Neural crest cell (in vitro differentiated cells): ENCODE results near the gene RETREG1. TPM values are rescaled to one million over a fixed set of nuclear protein-coding genes. Genes with fewer than 3 reads are reported as not detected.

Experiments
- DNase-seq: peaks from one replicate; pipeline ENCODE4 v3.0.0; 2021; ENCODE audit warnings: low read depth, mixed read lengths, low spot score
- H3K27ac Mint-ChIP-seq: one replicate; pipeline ENCODE4 v1.8.0; 2021; ENCODE audit warnings: mild to moderate bottlenecking, mixed read lengths; ENCODE audit not compliant: unreplicated experiment
- H3K27me3 Mint-ChIP-seq: 2 replicates; pipeline ENCODE4 v1.8.0; 2021; ENCODE audit warnings: low read depth, mild to moderate bottlenecking, mixed read lengths
- H3K36me3 Mint-ChIP-seq: 2 replicates; pipeline ENCODE4 v1.8.0; 2021; ENCODE audit warnings: low read depth, mild to moderate bottlenecking, mixed read lengths
- H3K4me1 Mint-ChIP-seq: 2 replicates; pipeline ENCODE4 v1.8.0; 2021; ENCODE audit warnings: mixed read lengths
- H3K4me3 Mint-ChIP-seq: one replicate; pipeline ENCODE4 v1.8.0; 2021; ENCODE audit warnings: mild to moderate bottlenecking, mixed read lengths
- H3K9me3 Mint-ChIP-seq: 2 replicates; pipeline ENCODE4 v1.8.0; 2021; ENCODE audit warnings: mixed read lengths
- total RNA-seq: library from RNA; stranded (reverse); gene quantifications from 2 replicates; pipeline ENCODE4 v1.2.1, GENCODE V29; 2021
- TF ChIP-seq, protein P1 (sequence below): fragments of 200-600 bp; sonication (generic); conservative IDR thresholded peaks from 2 replicates; pipeline ENCODE4 v1.5.0; 2021; ENCODE audit warnings: antibody characterized with exemption, mild to moderate bottlenecking

RETREG1 gene
- total RNA-seq, 1 donor from 2014 or later, result 6.2 TPM

- TF ChIP-seq, protein P1, sequence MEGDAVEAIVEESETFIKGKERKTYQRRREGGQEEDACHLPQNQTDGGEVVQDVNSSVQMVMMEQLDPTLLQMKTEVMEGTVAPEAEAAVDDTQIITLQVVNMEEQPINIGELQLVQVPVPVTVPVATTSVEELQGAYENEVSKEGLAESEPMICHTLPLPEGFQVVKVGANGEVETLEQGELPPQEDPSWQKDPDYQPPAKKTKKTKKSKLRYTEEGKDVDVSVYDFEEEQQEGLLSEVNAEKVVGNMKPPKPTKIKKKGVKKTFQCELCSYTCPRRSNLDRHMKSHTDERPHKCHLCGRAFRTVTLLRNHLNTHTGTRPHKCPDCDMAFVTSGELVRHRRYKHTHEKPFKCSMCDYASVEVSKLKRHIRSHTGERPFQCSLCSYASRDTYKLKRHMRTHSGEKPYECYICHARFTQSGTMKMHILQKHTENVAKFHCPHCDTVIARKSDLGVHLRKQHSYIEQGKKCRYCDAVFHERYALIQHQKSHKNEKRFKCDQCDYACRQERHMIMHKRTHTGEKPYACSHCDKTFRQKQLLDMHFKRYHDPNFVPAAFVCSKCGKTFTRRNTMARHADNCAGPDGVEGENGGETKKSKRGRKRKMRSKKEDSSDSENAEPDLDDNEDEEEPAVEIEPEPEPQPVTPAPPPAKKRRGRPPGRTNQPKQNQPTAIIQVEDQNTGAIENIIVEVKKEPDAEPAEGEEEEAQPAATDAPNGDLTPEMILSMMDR, result no peak
- DNase-seq, result no peak
- no peaks in the 10 kb centered on the region for H3K27me3 Mint-ChIP-seq
- H3K4me1 Mint-ChIP-seq, result peaks cover 5% of the 10 kb centered on the region
- H3K36me3 Mint-ChIP-seq, result no peaks in the 10 kb centered on the region
- no peak overlapping the region for H3K27ac Mint-ChIP-seq
- H3K9me3 Mint-ChIP-seq, result no peaks in the 10 kb centered on the region
- no peak overlapping the region for H3K4me3 Mint-ChIP-seq
These were observed 43.4 kb downstream of the RETREG1 start for GRCh38 chr5:16573401-16573800.

DNA sequence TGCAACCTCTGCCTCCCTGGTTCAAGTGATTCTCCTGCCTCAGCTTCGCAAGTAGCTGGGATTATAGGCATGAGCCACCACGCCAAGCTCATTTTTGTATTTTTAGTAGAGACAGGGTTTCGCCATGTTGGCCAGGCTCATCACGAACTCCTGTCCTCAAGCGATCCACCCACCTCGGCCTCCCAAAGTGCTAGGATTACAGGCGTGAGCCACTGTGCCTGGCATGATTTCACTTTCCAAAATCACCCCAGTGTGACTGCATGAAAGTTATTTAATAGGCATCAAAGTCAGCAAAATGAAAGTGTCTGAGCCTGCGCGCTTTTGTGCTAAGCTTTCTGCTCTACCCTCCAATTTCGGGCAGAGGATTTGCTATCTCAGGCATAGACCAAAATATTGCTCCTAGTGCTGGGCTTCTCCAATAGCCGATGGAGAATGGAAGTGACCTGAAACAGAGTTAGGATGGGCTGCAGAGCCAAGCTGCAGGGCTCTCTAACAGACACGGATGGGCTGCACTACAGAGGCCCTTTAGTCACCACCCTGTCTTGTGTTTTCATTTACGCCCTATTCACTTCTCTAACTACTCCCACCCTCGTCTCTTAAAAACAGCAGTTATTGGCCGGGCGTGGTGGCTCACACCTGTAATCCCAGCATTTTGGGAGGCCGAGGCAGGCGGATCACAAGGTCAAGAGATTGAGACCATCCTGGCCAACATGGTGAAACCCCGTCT, 44.3 kb downstream of the RETREG1 start:
- no peak for DNase-seq
- Mint-ChIP-seq H3K4me3 (no peak overlapping the region), H3K9me3 (no peaks in the 10 kb centered on the region), H3K4me1 (peaks cover 5% of the 10 kb centered on the region), H3K27ac (no peak overlapping the region), H3K36me3 (no peaks in the 10 kb centered on the region), H3K27me3 (no peaks in the 10 kb centered on the region)
- TF ChIP-seq, protein P1, result no peak

DNA sequence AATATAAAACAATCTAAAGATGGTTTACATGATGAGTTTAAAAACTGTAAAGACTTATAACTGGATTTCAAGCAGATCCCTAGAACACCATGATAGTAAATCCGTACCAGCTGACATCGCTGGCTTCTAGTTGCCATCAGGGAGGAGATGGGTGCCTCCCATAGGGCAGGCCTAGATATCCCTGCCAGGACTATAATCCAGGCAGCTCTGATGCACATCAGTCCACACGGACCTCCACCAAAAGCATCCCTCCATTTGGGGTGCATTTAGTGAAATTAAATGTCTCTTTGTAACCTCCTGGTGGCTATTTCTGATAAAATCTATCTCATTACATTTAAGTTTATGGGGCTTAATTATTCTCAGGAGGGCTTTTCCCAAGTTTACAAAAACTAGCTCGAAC, 45.8 kb downstream of the RETREG1 start:
- H3K27me3 Mint-ChIP-seq, result no peaks in the 10 kb centered on the region
- no peak overlapping the region for H3K27ac Mint-ChIP-seq
- TF ChIP-seq, protein P1, result no peak
- H3K36me3 Mint-ChIP-seq, result no peaks in the 10 kb centered on the region
- peaks cover 2% of the 10 kb centered on the region for H3K9me3 Mint-ChIP-seq
- no peak for DNase-seq
- H3K4me1 Mint-ChIP-seq, result peaks cover 5% of the 10 kb centered on the region
- no peak overlapping the region for H3K4me3 Mint-ChIP-seq

- Mint-ChIP-seq H3K4me1 (peaks cover 5% of the 10 kb centered on the region), H3K27me3 (no peaks in the 10 kb centered on the region), H3K36me3 (no peaks in the 10 kb centered on the region), H3K27ac (no peak overlapping the region), H3K9me3 (peaks cover 2% of the 10 kb centered on the region), H3K4me3 (no peak overlapping the region)
- TF ChIP-seq, protein P1, result no peak
- DNase-seq, result no peak
These were observed 46.5 kb downstream of the RETREG1 start for GRCh38 chr5:16570121-16570815.

DNA sequence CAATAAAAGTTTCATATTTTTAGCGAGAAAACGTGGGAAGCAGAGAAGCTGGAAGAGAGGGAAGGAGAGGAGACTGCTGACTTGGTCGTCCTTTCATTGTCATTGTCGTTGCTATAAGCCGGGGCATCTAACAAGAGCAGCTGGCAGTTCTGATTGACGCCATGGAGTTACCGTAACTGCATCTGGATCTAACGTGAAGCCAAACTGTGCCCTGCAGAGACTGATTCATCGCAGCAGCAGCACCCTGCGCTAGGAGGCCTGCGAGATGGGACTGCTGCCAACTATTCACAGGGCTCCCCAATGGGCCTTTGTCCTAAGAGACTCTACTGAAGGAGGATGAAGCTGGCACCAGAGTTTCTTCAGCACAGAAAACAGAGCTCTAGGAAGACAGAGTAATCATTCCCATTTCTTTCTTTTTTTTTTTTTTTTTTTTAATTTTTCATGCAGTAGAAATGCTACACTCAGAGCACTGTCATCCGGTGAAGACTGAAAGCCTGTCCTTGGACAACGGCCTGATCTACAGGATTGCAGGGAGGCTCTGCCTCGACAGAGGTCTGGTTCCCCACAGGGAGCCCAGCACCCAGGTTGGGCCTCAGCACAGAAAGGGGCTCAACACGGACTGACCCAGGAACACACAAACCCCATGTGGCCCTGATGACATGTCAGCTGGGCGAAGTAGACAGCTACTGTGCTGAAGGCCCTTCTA, 47.8 kb downstream of the RETREG1 start:
- Mint-ChIP-seq H3K9me3 (peaks cover 2% of the 10 kb centered on the region), H3K4me3 (no peak overlapping the region), H3K4me1 (no peaks in the 10 kb centered on the region), H3K27me3 (no peaks in the 10 kb centered on the region), H3K36me3 (no peaks in the 10 kb centered on the region), H3K27ac (no peak overlapping the region)
- no peak for DNase-seq
- TF ChIP-seq, protein P1, result no peak
